Thoracic aorta (tissue), 2 donors: ENCODE measurements around the gene C20orf96. TPM values are rescaled to one million over a fixed set of nuclear protein-coding genes. Genes with fewer than 3 reads are reported as not detected.

ENCODE experiments used
- ATAC-seq: fragments of 150-250 bp; one replicate; pipeline ENCODE4 v1.8.0; 2017; ENCODE audit warnings: low read depth; ENCODE audit not compliant: insufficient number of reproducible peaks, low FRiP score
- DNase-seq: peaks from one replicate; pipeline ENCODE4 v3.0.0-alpha.2; 2020; ENCODE audit warnings: low spot score
- H3K27ac ChIP-seq, 2 donors: fragments of 200-600 bp; sonication (generic); 1 replicate in 1 of 2; 2 replicates in 1 of 2; pipeline ENCODE4 v1.5.1; 2016; ENCODE audit warnings: mild to moderate bottlenecking in 2 of 2, moderate library complexity in 2 of 2
- H3K27me3 ChIP-seq: fragments of 200-600 bp; sonication (generic); replicated peaks from 2 replicates; pipeline ENCODE4 v1.6.0; 2016; ENCODE audit warnings: mild to moderate bottlenecking; ENCODE audit not compliant: insufficient read depth
- H3K36me3 ChIP-seq: fragments of 200-600 bp; sonication (generic); one replicate; pipeline ENCODE4 v1.5.1; 2016
- H3K4me1 ChIP-seq, 2 donors: fragments of 200-600 bp; sonication (generic); 1 replicate in 1 of 2; 2 replicates in 1 of 2; pipeline versions ENCODE4 v1.5.1 to v1.6.0; 2016; ENCODE audit warnings: low read depth in 2 of 2, mild to moderate bottlenecking in 1 of 2; ENCODE audit not compliant: control insufficient read depth in 1 of 2
- H3K4me3 ChIP-seq: fragments of 200-600 bp; sonication (generic); 2 replicates; pipeline ENCODE4 v1.5.1; 2016; ENCODE audit warnings: mild to moderate bottlenecking
- H3K9me3 ChIP-seq: fragments of 200-600 bp; sonication (generic); 2 replicates; pipeline ENCODE4 v1.5.1; 2016
- total RNA-seq, 2 donors: library from RNA; depleted of rRNA; stranded (reverse); fragments of >200 nt; gene quantifications; one replicate each; pipeline versions ENCODE4 v1.1.0 to v1.2.3, GENCODE V29; 2016
- TF ChIP-seq, protein P1 (sequence below): fragments of 200-600 bp; sonication (generic); IDR thresholded peaks from one replicate; pipeline ENCODE4 v1.5.1; 2019; ENCODE audit warnings: antibody characterized with exemption

The C20orf96 gene
- total RNA-seq, 2 donors from 2014 or later, result 0.92 to 6.2 TPM

DNA sequence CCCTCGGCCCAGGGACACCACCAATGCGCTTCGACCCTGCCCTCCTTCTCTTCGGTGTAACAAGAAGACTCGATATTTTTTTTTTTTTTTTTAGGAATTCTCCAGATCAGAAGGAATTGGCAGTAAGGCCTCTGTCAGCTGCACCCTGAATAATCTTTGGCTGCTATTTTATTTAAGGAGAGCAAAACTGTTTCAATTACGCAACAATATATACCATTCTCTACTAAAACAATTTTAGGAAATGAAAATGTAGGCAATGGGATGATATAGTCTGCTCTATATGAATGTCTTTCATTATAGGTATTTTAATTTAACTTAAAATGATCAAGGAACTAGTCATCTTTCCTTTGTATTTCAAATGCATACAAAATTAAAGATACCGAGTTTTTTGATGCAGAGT lies 20.1 kb upstream of the C20orf96 start:
- TF ChIP-seq, protein P1, sequence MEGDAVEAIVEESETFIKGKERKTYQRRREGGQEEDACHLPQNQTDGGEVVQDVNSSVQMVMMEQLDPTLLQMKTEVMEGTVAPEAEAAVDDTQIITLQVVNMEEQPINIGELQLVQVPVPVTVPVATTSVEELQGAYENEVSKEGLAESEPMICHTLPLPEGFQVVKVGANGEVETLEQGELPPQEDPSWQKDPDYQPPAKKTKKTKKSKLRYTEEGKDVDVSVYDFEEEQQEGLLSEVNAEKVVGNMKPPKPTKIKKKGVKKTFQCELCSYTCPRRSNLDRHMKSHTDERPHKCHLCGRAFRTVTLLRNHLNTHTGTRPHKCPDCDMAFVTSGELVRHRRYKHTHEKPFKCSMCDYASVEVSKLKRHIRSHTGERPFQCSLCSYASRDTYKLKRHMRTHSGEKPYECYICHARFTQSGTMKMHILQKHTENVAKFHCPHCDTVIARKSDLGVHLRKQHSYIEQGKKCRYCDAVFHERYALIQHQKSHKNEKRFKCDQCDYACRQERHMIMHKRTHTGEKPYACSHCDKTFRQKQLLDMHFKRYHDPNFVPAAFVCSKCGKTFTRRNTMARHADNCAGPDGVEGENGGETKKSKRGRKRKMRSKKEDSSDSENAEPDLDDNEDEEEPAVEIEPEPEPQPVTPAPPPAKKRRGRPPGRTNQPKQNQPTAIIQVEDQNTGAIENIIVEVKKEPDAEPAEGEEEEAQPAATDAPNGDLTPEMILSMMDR, result no peak
- H3K4me1 ChIP-seq, result peaks cover 6 to 17% of the 10 kb centered on the region in 2 donors
- DNase-seq (no peak), ATAC-seq (no peak)
- H3K36me3 ChIP-seq, result no peaks in the 10 kb centered on the region
- peak overlapping the region; percentile 75 for H3K4me3 ChIP-seq
- no peaks in the 10 kb centered on the region for H3K27me3 ChIP-seq
- peak overlapping the region; percentile 34 to 88 for H3K27ac ChIP-seq
- H3K9me3 ChIP-seq, result no peaks in the 10 kb centered on the region

DNA sequence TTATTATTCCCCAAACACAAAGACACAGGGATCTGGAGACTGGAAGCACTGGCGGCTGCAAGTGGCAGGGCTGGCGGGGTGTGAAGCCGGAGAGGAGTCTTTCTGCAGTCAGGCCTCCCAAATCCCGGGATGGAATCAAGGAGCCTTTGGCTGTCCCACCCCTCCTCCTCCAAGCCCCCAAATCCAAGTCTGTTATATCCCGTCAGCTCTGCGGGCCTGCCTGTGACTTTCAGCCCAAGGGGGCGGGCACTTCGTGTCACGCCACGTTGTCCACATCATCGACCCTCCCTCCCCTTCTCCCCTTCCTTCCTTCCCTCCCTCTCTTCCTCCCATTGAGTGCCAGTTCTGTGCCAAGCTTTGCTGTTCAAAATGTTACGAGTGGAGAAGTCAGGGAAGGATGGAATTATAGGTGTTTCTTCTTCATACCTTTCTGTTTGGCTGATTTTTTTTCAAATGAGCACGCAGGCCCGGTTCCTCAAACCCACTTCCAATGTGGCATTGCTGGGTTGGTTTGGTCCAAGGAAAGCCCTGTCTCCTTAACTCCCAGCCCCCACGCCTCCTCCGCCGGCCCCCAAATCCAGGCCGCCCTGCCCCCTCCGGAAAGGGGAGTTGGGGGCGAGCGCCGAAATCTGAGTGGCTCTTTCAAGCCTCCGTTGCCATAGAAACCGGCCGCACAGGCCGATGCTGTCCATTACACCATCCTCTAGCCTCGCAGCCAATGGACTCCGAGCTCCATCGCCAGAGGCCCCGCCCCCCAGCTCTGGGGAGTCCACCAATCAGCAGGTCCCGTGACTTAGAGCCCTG lies 19.5 kb upstream of the C20orf96 start:
- Histone ChIP-seq H3K4me1 (peaks cover 6 to 17% of the 10 kb centered on the region in 2 donors), H3K36me3 (no peaks in the 10 kb centered on the region), H3K27ac (peak overlapping the region; percentile 85 to 88), H3K9me3 (no peaks in the 10 kb centered on the region), H3K4me3 (peak overlapping the region; percentile 75), H3K27me3 (no peaks in the 10 kb centered on the region)
- TF ChIP-seq, protein P1, result no peak
- DNase-seq (peak; percentile 99), ATAC-seq (peak; percentile 96)

DNA sequence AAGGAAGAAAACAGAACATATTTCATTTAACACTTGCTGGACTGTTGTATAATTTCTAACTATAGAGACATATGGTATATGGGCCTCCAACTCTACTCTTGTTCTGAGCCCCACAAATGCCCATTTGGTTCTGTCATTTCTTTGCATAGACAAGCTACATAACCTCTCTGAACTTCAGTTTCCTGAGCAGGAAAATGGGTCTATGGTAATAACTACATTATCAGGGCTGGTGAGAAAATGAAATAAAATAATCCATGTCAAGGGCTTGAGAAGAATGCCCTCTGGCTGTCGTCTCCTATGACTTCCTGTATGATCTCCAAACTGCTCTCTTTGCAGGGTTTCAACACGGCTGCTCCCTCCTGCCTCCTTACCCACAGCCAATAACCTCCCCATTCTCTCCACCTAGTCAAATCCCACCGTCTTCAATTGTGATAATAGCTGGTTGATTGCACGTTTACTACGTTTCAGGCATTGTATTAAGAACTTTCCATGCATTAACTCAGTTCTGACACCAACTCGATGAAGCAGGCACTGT lies 18.8 kb upstream of the C20orf96 start:
- Histone ChIP-seq H3K4me1 (peaks cover 6 to 17% of the 10 kb centered on the region in 2 donors), H3K27ac (peak overlapping the region; percentile 85 to 88), H3K27me3 (no peaks in the 10 kb centered on the region), H3K4me3 (peak overlapping the region; percentile 75), H3K9me3 (no peaks in the 10 kb centered on the region), H3K36me3 (no peaks in the 10 kb centered on the region)
- DNase-seq, result no peak
- peak; percentile 4 for ATAC-seq
- TF ChIP-seq, protein P1, result no peak

DNA sequence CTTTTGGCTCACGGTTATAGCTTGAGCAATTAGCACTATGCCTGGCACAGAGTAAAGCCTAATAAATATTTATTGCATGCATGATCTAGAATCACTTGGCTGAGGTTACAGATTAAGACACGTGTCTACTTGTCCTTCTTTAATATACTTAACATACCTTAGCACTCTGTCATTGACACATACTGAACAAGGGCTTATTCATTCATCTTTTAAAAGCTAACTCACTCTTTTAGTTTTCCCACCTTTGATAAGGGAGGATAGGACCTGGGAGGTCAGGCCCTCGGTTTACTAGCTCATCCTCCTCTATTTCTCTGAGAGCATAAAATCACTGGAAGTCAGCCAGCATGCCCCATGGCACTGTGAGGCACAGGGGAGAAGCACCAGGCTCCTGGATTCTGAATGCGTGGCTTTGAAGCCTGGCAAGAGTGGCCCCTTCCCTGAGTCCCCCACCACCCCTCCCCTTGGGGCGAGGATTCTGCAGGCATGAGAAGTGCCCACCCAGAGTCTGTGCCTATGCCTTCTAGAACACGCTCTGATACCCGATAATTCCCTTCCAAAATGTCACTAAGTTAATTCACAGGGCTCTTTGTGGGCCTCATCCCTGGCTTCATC lies 18.0 kb upstream of the C20orf96 start:
- TF ChIP-seq, protein P1, result no peak
- H3K9me3 ChIP-seq, result no peaks in the 10 kb centered on the region
- ATAC-seq (no peak), DNase-seq (no peak)
- H3K27ac ChIP-seq, result peak overlapping the region; percentile 85 to 88
- H3K4me1 ChIP-seq, result peaks cover 6 to 17% of the 10 kb centered on the region in 2 donors
- no peaks in the 10 kb centered on the region for H3K27me3 ChIP-seq
- H3K4me3 ChIP-seq, result no peak overlapping the region
- H3K36me3 ChIP-seq, result no peaks in the 10 kb centered on the region

DNA sequence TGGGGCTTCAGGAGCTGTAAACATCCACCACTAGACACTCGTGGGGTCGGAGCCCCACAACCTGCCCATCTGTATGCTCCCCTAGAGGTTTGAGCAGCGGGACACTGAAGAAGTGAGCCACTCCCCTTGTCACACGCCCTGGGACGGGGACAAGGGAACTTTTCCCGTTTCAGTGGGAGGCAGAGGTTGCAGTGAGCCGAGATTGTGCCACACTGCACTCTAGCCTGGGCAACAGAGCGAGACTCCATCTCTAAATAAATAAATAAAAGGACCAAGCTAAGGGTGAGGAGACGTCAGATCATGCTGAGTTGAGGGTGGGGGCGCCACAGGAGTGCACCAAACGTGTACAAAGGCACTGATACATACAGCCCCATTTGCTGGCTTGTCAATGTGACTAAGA lies 15.2 kb upstream of the C20orf96 start:
- Histone ChIP-seq H3K4me3 (no peak overlapping the region), H3K36me3 (no peaks in the 10 kb centered on the region), H3K27me3 (no peaks in the 10 kb centered on the region), H3K4me1 (peaks cover 4 to 21% of the 10 kb centered on the region in 2 donors), H3K9me3 (no peaks in the 10 kb centered on the region), H3K27ac (no peak overlapping the region)
- TF ChIP-seq, protein P1, result no peak
- ATAC-seq (no peak), DNase-seq (no peak)
